Neuron (in vitro differentiated cells): ENCODE results near the gene ABCC5.

ENCODE experiments used
- H2AFZ ChIP-seq: one replicate; pipeline ENCODE4 v1.6.1; 2013; ENCODE audit warnings: low read depth, mild to moderate bottlenecking, inconsistent platforms, low read length, moderate library complexity
- H3K27me3 ChIP-seq: one replicate; pipeline ENCODE4 v1.6.1; 2013; ENCODE audit warnings: low read length; ENCODE audit not compliant: insufficient read depth
- H3K36me3 ChIP-seq: one replicate; pipeline ENCODE4 v1.6.1; 2013; ENCODE audit warnings: low read length; ENCODE audit not compliant: insufficient read depth
- H3K4me1 ChIP-seq: one replicate; pipeline ENCODE4 v1.6.1; 2013; ENCODE audit warnings: low read length; ENCODE audit not compliant: insufficient read depth
- H3K4me3 ChIP-seq: 2 replicates; pipeline ENCODE4 v1.5.1; 2013; ENCODE audit warnings: mild to moderate bottlenecking, low read length, moderate library complexity
- H3K9me3 ChIP-seq: one replicate; pipeline ENCODE4 v1.6.1; 2013; ENCODE audit warnings: low read length

ABCC5 gene

GRCh38 chr3:183954875-183955274, 62.8 kb downstream of the ABCC5 start:
- Histone ChIP-seq H3K9me3 (peaks cover 7% of the 10 kb centered on the region), H3K4me3 (no peak overlapping the region), H3K36me3 (peaks cover 33% of the 10 kb centered on the region), H3K27me3 (no peaks in the 10 kb centered on the region), H3K4me1 (peaks cover 6% of the 10 kb centered on the region), H2AFZ (no peak overlapping the region)

GRCh38 chr3:183953471-183954070, 64.1 kb downstream of the ABCC5 start:
- no peak overlapping the region for H2AFZ ChIP-seq
- H3K4me3 ChIP-seq, result no peak overlapping the region
- H3K27me3 ChIP-seq, result no peaks in the 10 kb centered on the region
- peaks cover 6% of the 10 kb centered on the region for H3K4me1 ChIP-seq
- H3K9me3 ChIP-seq, result peaks cover 7% of the 10 kb centered on the region
- peaks cover 33% of the 10 kb centered on the region for H3K36me3 ChIP-seq

GRCh38 chr3:183951459-183951858, 66.2 kb downstream of the ABCC5 start:
- Histone ChIP-seq H3K9me3 (peaks cover 1% of the 10 kb centered on the region), H3K27me3 (no peaks in the 10 kb centered on the region), H2AFZ (no peak overlapping the region), H3K4me3 (no peak overlapping the region), H3K4me1 (peaks cover 6% of the 10 kb centered on the region), H3K36me3 (peaks cover 33% of the 10 kb centered on the region)

GRCh38 chr3:183949690-183950089, 68.0 kb downstream of the ABCC5 start:
- Histone ChIP-seq H3K9me3 (no peaks in the 10 kb centered on the region), H3K36me3 (peaks cover 39% of the 10 kb centered on the region), H3K4me1 (no peaks in the 10 kb centered on the region), H3K27me3 (no peaks in the 10 kb centered on the region), H2AFZ (no peak overlapping the region), H3K4me3 (no peak overlapping the region)

- H3K4me1 ChIP-seq, result no peaks in the 10 kb centered on the region
- peaks cover 38% of the 10 kb centered on the region for H3K36me3 ChIP-seq
- H2AFZ ChIP-seq, result no peak overlapping the region
- H3K4me3 ChIP-seq, result no peak overlapping the region
- no peaks in the 10 kb centered on the region for H3K9me3 ChIP-seq
- H3K27me3 ChIP-seq, result no peaks in the 10 kb centered on the region
Observed at GRCh38 chr3:183946037-183946436, 71.6 kb downstream of the ABCC5 start.

GRCh38 chr3:183944775-183945174, 72.9 kb downstream of the ABCC5 start:
- Histone ChIP-seq H3K4me1 (no peaks in the 10 kb centered on the region), H3K27me3 (no peaks in the 10 kb centered on the region), H3K36me3 (peaks cover 43% of the 10 kb centered on the region), H2AFZ (no peak overlapping the region), H3K9me3 (no peaks in the 10 kb centered on the region), H3K4me3 (no peak overlapping the region)

- no peaks in the 10 kb centered on the region for H3K9me3 ChIP-seq
- no peaks in the 10 kb centered on the region for H3K27me3 ChIP-seq
- peaks cover 41% of the 10 kb centered on the region for H3K36me3 ChIP-seq
- H2AFZ ChIP-seq, result no peak overlapping the region
- no peak overlapping the region for H3K4me3 ChIP-seq
- no peaks in the 10 kb centered on the region for H3K4me1 ChIP-seq
Observed at GRCh38 chr3:183943739-183944138, 73.9 kb downstream of the ABCC5 start.

GRCh38 chr3:183941216-183941615, 76.5 kb downstream of the ABCC5 start:
- Histone ChIP-seq H3K27me3 (no peaks in the 10 kb centered on the region), H3K9me3 (no peaks in the 10 kb centered on the region), H3K36me3 (peaks cover 43% of the 10 kb centered on the region), H3K4me3 (no peak overlapping the region), H2AFZ (no peak overlapping the region), H3K4me1 (no peaks in the 10 kb centered on the region)

- H3K4me1 ChIP-seq, result no peaks in the 10 kb centered on the region
- H2AFZ ChIP-seq, result no peak overlapping the region
- H3K9me3 ChIP-seq, result no peaks in the 10 kb centered on the region
- H3K27me3 ChIP-seq, result no peaks in the 10 kb centered on the region
- H3K4me3 ChIP-seq, result no peak overlapping the region
- peaks cover 38% of the 10 kb centered on the region for H3K36me3 ChIP-seq
Observed at GRCh38 chr3:183937601-183938286, 79.9 kb downstream of the ABCC5 start.

- H3K4me1 ChIP-seq, result no peaks in the 10 kb centered on the region
- no peaks in the 10 kb centered on the region for H3K27me3 ChIP-seq
- no peaks in the 10 kb centered on the region for H3K9me3 ChIP-seq
- H3K4me3 ChIP-seq, result no peak overlapping the region
- H2AFZ ChIP-seq, result no peak overlapping the region
- peaks cover 24% of the 10 kb centered on the region for H3K36me3 ChIP-seq
Observed at GRCh38 chr3:183933160-183933559, 84.5 kb downstream of the ABCC5 start.

- no peak overlapping the region for H2AFZ ChIP-seq
- H3K9me3 ChIP-seq, result no peaks in the 10 kb centered on the region
- H3K36me3 ChIP-seq, result peaks cover 24% of the 10 kb centered on the region
- no peaks in the 10 kb centered on the region for H3K27me3 ChIP-seq
- no peaks in the 10 kb centered on the region for H3K4me1 ChIP-seq
- no peak overlapping the region for H3K4me3 ChIP-seq
Observed at GRCh38 chr3:183931881-183932280, 85.8 kb downstream of the ABCC5 start.

- Histone ChIP-seq H3K4me1 (no peaks in the 10 kb centered on the region), H2AFZ (no peak overlapping the region), H3K36me3 (peaks cover 18% of the 10 kb centered on the region), H3K9me3 (no peaks in the 10 kb centered on the region), H3K4me3 (no peak overlapping the region), H3K27me3 (no peaks in the 10 kb centered on the region)
Observed at GRCh38 chr3:183930086-183930485, 87.6 kb downstream of the ABCC5 start.

- H3K4me1 ChIP-seq, result no peaks in the 10 kb centered on the region
- H3K27me3 ChIP-seq, result no peaks in the 10 kb centered on the region
- H3K4me3 ChIP-seq, result no peak overlapping the region
- no peaks in the 10 kb centered on the region for H3K9me3 ChIP-seq
- no peak overlapping the region for H2AFZ ChIP-seq
- H3K36me3 ChIP-seq, result peaks cover 33% of the 10 kb centered on the region
Observed at GRCh38 chr3:183927059-183927458, 90.6 kb downstream of the ABCC5 start.

GRCh38 chr3:183924956-183925355, 92.7 kb downstream of the ABCC5 start:
- Histone ChIP-seq H3K27me3 (no peaks in the 10 kb centered on the region), H3K36me3 (peaks cover 39% of the 10 kb centered on the region), H2AFZ (no peak overlapping the region), H3K4me3 (no peak overlapping the region), H3K4me1 (no peaks in the 10 kb centered on the region), H3K9me3 (no peaks in the 10 kb centered on the region)
